Measurements from ENCODE around the gene SMIM43.

SMIM43 gene

GRCh38 chr4:121773883-121774282 is 8.9 kb upstream of the SMIM43 start:
- TF ChIP-seq CTCF (IDR thresholded peaks at IDR 0.05; ENCODE audit: control insufficient read depth, extremely low read depth, insufficient read depth): no peak
- DNase-seq (ENCODE audit: low read depth): no peak
- H3K4me3 ChIP-seq (ENCODE audit: low read depth, low read length): no peak overlapping the region

GRCh38 chr4:121771869-121772268 is 6.9 kb upstream of the SMIM43 start:
- H3K4me3 ChIP-seq (ENCODE audit: low read depth, low read length): no peak overlapping the region
- TF ChIP-seq CTCF (IDR thresholded peaks at IDR 0.05; ENCODE audit: control insufficient read depth, extremely low read depth, insufficient read depth): no peak
- DNase-seq (ENCODE audit: low read depth): no peak

GRCh38 chr4:121769341-121769740 is 4.4 kb upstream of the SMIM43 start:
- H3K4me3 ChIP-seq (ENCODE audit: low read depth, low read length): no peak overlapping the region
- DNase-seq (ENCODE audit: low read depth): peak; percentile 17
- no peak for TF ChIP-seq CTCF (IDR thresholded peaks at IDR 0.05; ENCODE audit: control insufficient read depth, extremely low read depth, insufficient read depth)

GRCh38 chr4:121767166-121767565 is 2.2 kb upstream of the SMIM43 start:
- no peak for TF ChIP-seq CTCF (IDR thresholded peaks at IDR 0.05; ENCODE audit: control insufficient read depth, extremely low read depth, insufficient read depth)
- DNase-seq (ENCODE audit: low read depth): no peak
- H3K4me3 ChIP-seq (ENCODE audit: low read depth, low read length): no peak overlapping the region

- H3K4me3 ChIP-seq (ENCODE audit: low read depth, low read length): no peak overlapping the region
- no peak for TF ChIP-seq CTCF (IDR thresholded peaks at IDR 0.05; ENCODE audit: control insufficient read depth, extremely low read depth, insufficient read depth)
- no peak for DNase-seq (ENCODE audit: low read depth)
Observed at GRCh38 chr4:121765971-121766538, 1.1 kb upstream of the SMIM43 start.

- TF ChIP-seq CTCF (IDR thresholded peaks at IDR 0.05; ENCODE audit: control insufficient read depth, extremely low read depth, insufficient read depth): no peak
- H3K4me3 ChIP-seq (ENCODE audit: low read depth, low read length): no peak overlapping the region
- no peak for DNase-seq (ENCODE audit: low read depth)
Observed at GRCh38 chr4:121765368-121765705, 373 bp upstream of the SMIM43 start.

GRCh38 chr4:121764303-121764701 is 662 bp downstream of the SMIM43 start:
- no peak overlapping the region for H3K4me3 ChIP-seq (ENCODE audit: low read depth, low read length)
- TF ChIP-seq CTCF (IDR thresholded peaks at IDR 0.05; ENCODE audit: control insufficient read depth, extremely low read depth, insufficient read depth): no peak
- no peak for DNase-seq (ENCODE audit: low read depth)
